HL-60/S4 treated with retinoic acid at 250 ng/mL for 4 days and 3 days (cell line): ENCODE results near the gene MB.

Experiments
- in situ Hi-C: fragments of 300-500 bp; cut with MboI; formaldehyde crosslinking; loops from 2 replicates; pipeline ENCODE4 v1.7.0; 2022; ENCODE audit warnings: low sequenced_read_pairs

Gene MB

DNA sequence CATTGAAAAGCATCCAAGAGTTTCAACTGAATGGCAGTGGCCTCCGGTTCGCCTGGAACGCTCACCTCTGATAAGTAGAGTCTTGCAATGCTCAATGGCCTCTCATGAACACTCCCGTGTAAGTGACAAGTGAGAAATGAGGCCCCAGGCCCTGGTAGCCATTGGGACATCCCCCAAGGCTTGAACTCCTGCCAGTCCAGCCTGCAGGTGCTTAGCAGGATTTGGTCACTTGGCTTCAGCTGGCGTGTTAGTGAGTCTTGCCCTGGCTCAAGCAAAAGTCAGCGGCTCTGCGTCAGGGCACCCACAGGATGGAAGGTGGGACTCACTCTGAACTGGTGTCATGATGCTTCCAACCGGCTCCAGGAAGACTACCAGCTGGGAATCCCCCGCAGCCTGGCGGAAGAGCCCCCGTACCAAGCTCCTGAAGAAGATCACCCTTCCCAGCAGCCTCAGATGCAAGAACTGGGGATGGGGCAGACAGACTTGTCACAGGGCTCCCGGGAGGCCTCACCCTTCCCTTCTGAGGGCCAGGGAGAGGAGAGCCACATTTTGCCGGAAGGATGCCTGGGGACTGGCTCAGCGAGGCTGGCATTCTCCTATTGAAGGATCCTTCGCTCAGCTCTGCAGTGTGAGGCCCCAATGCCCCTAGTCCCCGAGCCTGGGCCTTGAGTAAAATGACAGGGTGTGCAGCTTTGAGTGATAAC is 19.3 kb downstream of the MB start:
- in situ Hi-C loops, result no loop called here

GRCh38 chr22:35596821-35597220 is 20.3 kb downstream of the MB start:
- in situ Hi-C loops, result no loop called here

- in situ Hi-C loops, result no loop called here
Measured at GRCh38 chr22:35594686-35595085, 22.4 kb downstream of the MB start.

DNA sequence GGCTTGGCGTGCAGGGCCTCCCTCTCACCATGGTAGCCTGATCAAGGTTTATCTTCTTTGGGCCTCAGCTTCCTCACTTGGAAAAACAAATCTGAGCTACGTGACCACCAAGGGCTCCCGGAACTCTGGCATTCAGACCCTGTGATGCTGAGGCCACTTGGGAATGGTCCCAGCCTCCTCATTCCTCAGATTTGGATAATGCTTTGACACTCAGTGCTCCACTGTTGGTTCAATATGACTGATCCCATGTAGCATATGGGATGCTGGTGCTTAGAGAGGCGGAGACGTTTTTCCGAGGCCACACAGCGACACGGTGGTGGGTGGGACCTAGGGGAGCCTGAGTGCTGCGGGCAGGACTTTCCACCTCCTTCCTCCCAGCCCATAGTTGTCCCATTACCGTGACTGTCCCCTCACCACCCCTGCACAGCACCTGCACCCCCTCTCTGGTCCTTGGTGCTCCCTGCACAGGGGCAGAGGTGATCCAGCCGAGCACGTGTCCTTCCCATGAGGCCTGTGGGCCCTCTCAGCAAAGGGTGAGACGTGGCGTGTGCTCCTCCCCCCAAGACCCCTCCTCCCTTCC is 23.1 kb downstream of the MB start:
- in situ Hi-C loops, result no loop called here

DNA sequence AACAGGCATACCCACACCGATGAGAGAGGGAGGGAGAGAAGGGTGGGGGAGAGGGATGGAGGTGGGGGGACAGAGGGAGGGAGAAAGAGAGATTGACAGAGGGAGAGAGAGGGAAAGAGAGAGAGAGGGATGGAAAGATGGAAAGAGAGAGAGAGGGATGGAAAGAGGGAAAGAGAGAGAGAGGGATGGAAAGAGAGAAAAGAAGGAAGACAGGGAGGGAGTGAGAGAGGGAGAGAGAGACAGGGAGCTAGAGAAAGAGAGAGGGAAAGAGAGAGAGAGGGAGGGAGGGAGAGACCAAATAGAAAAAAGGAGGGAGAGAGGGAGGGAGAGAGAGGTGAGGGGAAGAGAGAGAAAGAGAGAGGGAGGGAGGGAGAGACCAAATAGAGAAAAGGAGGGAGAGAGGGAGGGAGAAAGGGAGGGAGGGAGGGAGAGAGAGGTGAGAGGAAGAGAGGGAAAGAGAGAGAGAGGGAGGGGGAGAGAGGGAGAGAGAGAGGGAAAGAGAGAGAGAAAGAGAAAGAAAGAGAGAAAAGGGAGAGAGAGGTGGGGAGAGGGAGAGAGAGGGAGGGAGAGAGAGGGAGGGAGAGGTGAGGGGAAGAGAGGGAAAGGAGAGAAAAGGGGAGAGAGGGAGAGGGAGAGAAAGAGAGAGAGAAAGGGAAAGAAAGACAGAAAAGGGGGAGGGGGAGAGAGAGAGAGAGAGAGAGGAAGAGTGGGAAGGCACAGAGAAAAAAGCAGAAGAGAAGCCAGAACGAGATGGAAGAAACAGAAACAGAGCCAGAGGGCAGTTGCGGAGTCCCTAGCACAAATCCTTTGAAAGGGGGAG is 23.8 kb downstream of the MB start:
- in situ Hi-C loops, result no loop called here

DNA sequence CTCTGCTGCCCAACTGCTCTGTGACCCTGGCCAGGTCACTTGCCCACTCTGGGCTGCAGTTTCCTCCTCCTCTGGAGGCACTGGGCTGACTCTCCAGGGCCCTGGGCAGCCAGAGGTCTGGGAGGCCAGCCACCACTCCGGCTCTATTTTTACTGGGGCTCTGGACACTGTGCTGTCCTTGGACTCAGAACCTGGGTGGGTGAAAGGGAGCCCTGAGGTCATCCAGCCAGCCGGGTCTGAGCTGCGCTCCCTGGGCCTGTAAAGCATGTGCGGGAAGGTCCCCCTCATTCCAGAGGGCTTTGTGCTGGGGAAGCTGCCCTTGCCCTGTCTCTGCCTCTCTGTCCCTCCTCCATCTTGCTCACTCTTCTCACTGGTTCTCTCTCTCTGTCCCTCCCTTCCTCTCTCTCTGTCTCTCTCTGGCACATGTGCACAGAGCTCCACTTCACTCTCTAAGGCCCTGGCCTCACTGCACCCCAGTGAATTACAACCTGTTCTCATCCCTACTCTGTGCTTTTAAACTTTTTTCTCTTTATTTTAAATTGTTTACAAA is 24.6 kb downstream of the MB start:
- in situ Hi-C loops, result no loop called here

DNA sequence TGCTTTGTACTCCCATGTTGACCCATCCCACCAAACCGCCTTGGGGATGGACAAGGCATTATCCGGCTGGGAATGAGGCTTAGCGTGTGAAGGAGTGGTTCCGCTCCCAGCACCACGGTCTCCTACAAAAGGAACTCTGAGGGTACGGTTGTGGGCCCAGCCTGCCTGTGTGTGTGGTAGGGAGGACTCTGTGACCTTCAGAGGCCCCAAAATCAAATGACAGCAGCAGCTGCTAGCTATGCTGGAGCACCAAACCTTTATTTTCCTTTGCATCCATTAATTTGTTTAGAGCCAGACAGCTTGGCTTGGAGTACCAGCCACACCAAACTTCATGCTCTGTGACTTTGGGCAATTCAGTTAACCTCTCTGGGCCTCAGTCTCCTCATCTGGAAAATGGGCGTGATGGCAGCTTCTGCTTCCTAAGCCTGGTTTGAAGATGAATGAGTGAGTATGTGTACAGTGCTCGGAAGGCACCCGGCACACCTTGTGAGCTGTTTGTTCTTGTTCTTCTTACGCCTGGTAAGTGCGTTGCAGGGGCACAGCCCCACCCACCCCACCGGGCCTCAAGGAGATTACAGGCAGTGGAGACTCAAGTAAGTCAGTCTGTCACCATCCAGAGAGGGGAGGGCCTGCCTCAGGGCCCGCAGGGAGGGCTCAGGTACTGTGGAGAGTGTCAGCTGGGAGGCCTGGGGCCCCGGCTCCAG is 25.3 kb downstream of the MB start:
- in situ Hi-C loops, result no loop called here

DNA sequence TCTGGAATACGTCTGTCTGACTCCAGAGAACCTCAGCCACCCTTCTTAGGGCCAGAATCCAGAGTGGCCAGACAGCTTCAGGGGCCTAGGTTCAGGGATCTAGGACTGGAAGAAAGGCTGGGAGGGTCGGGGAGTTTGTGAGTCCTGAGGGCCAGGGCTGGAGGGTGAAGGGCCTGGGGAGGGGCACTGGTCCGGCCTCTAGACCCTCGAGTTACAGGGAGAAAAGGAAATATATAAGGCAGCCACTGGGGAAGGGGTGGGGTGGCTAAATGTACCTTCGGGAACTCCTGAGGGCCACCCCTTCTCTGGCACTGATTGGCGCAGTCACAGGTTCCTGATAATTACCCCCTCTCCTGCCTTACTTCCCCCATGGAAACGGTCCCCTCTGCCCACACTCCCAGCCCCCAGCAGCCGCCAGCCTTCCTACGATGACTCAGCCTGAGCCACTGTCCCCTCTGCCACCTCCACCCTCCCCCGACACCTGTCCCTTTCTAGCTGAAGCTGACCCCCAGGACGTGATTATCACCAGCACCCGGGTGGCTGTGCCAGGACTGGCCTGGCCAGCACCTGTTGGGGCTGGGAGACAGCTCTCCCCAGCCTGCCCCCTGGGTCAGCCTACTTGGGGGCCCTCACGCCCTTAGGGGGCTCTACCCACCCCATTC is 26.4 kb downstream of the MB start:
- in situ Hi-C loops, result no loop called here

DNA sequence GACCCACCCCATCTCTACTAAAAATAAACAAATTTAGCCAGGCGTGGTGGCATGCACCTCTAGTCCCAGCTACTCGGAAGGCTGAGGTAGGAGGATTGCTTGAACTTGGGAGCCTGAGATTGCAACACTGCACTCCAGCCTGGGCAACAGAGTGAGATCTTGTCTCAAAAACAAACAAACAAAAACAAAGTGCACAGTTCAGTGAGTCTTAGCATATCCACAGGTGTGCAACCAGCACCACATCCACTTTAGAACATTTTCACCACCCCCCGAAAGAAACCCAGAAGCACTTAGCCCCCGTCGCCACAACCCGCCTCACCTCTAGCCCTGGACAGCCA is 27.4 kb downstream of the MB start:
- in situ Hi-C loops, result no loop called here

GRCh38 chr22:35589071-35589755 is 27.9 kb downstream of the MB start:
- in situ Hi-C loops, result no loop called here

DNA sequence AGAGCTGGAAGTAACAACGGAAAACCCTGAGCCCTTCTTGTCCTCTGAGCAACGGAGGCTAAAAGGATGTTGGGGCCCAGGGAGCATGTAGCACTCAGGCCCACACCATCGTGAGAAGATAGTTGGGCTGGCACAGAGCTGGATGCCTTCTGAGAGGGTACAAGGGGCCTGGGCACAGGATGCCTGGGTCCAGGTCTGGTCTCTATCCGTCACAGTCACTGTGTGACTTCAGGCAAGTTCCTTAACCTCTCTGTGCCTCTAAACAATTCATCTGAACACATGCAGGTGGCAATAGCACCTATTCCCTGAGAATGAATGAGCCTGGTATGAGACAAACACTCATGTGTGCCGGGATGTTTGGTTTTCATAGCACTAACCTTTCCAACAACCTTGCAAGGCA is 29.2 kb downstream of the MB start:
- in situ Hi-C loops, result no loop called here

DNA sequence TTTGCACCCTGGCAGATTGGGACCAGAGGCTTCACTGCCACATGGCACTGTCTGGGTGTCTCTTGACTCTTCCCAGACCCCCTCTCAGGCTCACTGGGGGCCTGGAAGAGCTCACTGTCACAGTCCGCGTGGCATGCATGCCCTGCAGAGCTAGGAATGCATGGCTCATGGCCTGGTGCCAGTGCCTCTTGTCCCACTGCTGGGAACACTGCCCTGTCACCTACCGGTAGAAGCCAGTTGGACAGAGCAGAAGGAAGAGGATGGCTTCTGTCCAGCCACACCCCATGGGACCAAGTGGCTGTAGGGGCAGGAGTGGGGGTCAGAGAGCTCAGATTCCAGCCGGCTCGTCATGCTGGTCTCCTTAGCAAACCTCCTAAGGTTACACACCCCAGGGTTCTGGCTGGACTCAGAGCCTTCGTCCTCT is 29.7 kb downstream of the MB start:
- in situ Hi-C loops, result no loop called here

DNA sequence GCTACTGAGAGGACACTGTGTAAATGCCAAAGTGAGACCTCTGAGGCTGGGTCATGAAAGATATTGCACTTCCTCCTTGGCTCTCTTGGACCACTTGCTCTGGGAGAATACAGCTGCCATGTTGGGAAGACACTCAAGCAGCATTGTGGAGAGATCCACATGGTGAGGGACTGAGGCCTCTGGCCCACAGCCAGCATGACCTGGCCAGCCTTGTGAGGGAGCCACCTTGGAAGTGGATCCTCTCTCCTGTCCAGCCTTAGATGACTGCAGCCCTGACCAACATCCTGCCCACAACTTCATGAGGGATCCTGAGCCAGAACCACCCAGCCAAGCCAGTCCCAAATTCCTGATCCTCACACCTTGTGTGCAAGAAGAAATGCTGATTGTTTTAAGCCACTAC is 30.4 kb downstream of the MB start:
- in situ Hi-C loops, result no loop called here

DNA sequence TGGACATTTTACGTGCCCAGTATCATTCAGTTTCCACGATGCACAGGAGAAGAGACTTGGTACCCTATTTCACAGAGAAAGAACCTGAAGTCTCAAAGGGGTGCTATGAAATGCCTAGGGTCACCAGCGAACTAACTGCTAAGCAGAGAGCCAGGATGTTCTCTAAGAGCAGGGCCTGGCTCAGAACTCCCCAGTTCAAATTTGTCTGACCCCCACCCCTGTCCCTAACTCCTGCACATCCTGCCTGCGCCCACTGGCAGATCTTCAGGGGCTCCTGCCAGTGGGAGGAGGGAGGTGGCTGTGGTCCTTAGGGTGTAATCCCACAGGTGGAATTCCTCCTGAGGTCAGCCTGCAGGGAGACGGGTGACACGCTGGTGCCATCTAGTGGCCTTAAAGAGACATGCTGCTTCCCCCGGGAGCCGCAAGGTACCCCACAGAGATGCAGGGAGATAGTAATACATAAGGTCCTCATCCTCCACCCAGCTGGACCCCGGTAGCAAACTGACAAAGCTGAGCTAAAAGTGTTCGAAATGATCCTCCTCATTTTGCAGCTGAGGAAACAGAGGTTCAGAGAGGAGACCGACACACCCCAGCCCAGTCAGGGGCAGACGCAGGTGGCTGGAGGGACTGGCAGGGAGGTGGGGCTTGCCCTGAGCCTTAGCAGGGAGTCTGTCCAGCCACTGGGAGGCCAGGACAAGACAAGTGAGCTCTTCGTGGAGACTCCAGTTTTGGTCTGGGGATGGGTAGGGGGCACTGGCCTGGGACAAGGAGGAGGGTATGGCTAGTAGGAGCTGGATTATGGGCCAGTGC is 34.1 kb downstream of the MB start:
- in situ Hi-C loops, result loop anchor here (5.0 kb wide), 1 partner anchor 151 kb away; no protein-coding TSS in a partner anchor

- in situ Hi-C loops, result loop anchor here (5.0 kb wide), 1 partner anchor 150 kb away; no protein-coding TSS in a partner anchor
Measured at GRCh38 chr22:35582218-35582860, 34.8 kb downstream of the MB start.

- in situ Hi-C loops, result loop anchor here (5.0 kb wide), 1 partner anchor 149 kb away; no protein-coding TSS in a partner anchor
Measured at GRCh38 chr22:35581023-35581413, 36.1 kb downstream of the MB start.

GRCh38 chr22:35580351-35581022 is 36.6 kb downstream of the MB start:
- in situ Hi-C loops, result loop anchor here (5.0 kb wide), 1 partner anchor 148 kb away; no protein-coding TSS in a partner anchor
